Endothelial cell of umbilical vein (primary cell): Measurements from ENCODE around the gene OXSR1.

ENCODE experiments used
- EZH2 ChIP-seq: IDR thresholded peaks from 2 replicates; pipeline ENCODE4 v1.6.1; 2012; ENCODE audit warnings: borderline replicate concordance, low read depth, mild to moderate bottlenecking, moderate library complexity, low read length, inconsistent platforms; ENCODE audit not compliant: severe bottlenecking
- POLR2A ChIP-seq: IDR thresholded peaks from 2 replicates; pipeline ENCODE4 v1.6.1; 2012; ENCODE audit warnings: low read depth, mild to moderate bottlenecking, control low read depth, low read length
- POLR2AphosphoS5 ChIP-seq: IDR thresholded peaks from 2 replicates; pipeline ENCODE4 v1.6.1; 2012; ENCODE audit warnings: low read depth, mild to moderate bottlenecking, control low read depth, low read length, moderate library complexity; ENCODE audit not compliant: insufficient read depth
- TF ChIP-seq, protein P1 (sequence below), 2 donors: IDR thresholded peaks; 1 replicate in 1 of 2; 2 replicates in 1 of 2; pipeline ENCODE4 v1.5.1; 2011; ENCODE audit warnings: low read length in 2 of 2, mild to moderate bottlenecking in 2 of 2, moderate library complexity in 2 of 2, control low read depth in 1 of 2, inconsistent platforms in 1 of 2, low read depth in 1 of 2; ENCODE audit not compliant: insufficient read depth in 1 of 2; ENCODE audit errors: extremely low read depth in 1 of 2

GRCh38 chr3:38283810-38284755 lies 118.7 kb downstream of the OXSR1 start:
- TF ChIP-seq, protein P1, sequence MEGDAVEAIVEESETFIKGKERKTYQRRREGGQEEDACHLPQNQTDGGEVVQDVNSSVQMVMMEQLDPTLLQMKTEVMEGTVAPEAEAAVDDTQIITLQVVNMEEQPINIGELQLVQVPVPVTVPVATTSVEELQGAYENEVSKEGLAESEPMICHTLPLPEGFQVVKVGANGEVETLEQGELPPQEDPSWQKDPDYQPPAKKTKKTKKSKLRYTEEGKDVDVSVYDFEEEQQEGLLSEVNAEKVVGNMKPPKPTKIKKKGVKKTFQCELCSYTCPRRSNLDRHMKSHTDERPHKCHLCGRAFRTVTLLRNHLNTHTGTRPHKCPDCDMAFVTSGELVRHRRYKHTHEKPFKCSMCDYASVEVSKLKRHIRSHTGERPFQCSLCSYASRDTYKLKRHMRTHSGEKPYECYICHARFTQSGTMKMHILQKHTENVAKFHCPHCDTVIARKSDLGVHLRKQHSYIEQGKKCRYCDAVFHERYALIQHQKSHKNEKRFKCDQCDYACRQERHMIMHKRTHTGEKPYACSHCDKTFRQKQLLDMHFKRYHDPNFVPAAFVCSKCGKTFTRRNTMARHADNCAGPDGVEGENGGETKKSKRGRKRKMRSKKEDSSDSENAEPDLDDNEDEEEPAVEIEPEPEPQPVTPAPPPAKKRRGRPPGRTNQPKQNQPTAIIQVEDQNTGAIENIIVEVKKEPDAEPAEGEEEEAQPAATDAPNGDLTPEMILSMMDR (IDR thresholded peaks at IDR 0.05; ENCODE audit: extremely low read depth in 1 of 2, insufficient read depth in 1 of 2, low read depth in 1 of 2, low read length in 2 of 2): no peak
- TF ChIP-seq POLR2A: no peak
- no peak for TF ChIP-seq POLR2AphosphoS5
- TF ChIP-seq EZH2: no peak
